ENCODE measurements around the gene BLVRA. TPM values are rescaled to one million over a fixed set of nuclear protein-coding genes. Genes with fewer than 3 reads are reported as not detected.

Gene BLVRA
- polyA plus RNA-seq, 2 of the 4 experiments (the other 2 are of a cell fraction): 68.5 to 85.4 TPM

DNA sequence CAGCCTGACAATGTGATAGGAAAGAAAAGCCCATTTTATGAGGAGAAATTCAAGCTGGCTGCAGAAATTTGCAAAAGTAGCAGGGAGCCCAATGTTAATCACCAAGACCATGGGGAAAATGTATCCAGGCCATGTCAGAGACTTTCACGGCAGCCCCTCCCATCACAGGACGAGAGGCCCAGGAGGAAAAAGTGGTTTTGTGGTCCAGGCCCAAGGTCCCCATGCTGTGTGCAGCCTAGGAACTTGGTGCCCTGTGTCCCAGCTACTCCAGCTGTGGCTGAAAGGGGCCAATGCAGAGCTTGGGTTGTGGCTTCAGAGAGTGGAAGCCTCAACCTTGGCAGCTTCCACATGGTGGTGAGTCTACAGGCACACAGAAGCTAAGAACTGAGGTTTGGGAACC lies 41.9 kb upstream of the BLVRA start:
- FAIRE-seq: no peak
- Histone ChIP-seq H3K4me1 (peaks cover 8% of the 10 kb centered on the region), H3K4me2 (no peak overlapping the region), H3K27ac (no peak overlapping the region), H3K9me3 (no peaks in the 10 kb centered on the region; the same call in 2 of the 3 replicates), H3K4me3 (no peak overlapping the region)
- ChIA-PET CTCF (interaction anchor here (0.8 to 1.5 kb wide), 3 partner anchors 17 to 135 kb away, joined by 3 to 6 read pairs (median 3); no protein-coding TSS in a partner anchor), POLR2A (no interaction called here)
- DNase-seq (ENCODE audit: low read depth in 1 of 2, low spot score in 1 of 2): no peak
- TF ChIP-seq, protein P1, sequence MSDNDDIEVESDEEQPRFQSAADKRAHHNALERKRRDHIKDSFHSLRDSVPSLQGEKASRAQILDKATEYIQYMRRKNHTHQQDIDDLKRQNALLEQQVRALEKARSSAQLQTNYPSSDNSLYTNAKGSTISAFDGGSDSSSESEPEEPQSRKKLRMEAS (IDR thresholded peaks at IDR 0.05): no peak
- TF ChIP-seq, protein P2, sequence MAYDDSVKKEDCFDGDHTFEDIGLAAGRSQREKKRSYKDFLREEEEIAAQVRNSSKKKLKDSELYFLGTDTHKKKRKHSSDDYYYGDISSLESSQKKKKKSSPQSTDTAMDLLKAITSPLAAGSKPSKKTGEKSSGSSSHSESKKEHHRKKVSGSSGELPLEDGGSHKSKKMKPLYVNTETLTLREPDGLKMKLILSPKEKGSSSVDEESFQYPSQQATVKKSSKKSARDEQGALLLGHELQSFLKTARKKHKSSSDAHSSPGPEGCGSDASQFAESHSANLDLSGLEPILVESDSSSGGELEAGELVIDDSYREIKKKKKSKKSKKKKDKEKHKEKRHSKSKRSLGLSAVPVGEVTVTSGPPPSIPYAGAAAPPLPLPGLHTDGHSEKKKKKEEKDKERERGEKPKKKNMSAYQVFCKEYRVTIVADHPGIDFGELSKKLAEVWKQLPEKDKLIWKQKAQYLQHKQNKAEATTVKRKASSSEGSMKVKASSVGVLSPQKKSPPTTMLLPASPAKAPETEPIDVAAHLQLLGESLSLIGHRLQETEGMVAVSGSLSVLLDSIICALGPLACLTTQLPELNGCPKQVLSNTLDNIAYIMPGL (CRISPR knock-in tag; IDR thresholded peaks at IDR 0.05; ENCODE audit: borderline replicate concordance): no peak
- no peak for TF ChIP-seq CEBPB (IDR thresholded peaks at IDR 0.05)
- TF ChIP-seq, protein P3, sequence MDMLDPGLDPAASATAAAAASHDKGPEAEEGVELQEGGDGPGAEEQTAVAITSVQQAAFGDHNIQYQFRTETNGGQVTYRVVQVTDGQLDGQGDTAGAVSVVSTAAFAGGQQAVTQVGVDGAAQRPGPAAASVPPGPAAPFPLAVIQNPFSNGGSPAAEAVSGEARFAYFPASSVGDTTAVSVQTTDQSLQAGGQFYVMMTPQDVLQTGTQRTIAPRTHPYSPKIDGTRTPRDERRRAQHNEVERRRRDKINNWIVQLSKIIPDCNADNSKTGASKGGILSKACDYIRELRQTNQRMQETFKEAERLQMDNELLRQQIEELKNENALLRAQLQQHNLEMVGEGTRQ (IDR thresholded peaks at IDR 0.05): no peak
- no peak for TF ChIP-seq RNF2 (IDR thresholded peaks at IDR 0.05; ENCODE audit: borderline replicate concordance, low read depth)
- TF ChIP-seq, protein P4, sequence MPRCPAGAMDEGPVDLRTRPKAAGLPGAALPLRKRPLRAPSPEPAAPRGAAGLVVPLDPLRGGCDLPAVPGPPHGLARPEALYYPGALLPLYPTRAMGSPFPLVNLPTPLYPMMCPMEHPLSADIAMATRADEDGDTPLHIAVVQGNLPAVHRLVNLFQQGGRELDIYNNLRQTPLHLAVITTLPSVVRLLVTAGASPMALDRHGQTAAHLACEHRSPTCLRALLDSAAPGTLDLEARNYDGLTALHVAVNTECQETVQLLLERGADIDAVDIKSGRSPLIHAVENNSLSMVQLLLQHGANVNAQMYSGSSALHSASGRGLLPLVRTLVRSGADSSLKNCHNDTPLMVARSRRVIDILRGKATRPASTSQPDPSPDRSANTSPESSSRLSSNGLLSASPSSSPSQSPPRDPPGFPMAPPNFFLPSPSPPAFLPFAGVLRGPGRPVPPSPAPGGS (IDR thresholded peaks at IDR 0.05): no peak
- no peak for TF ChIP-seq FOSB (CRISPR knock-in tag; IDR thresholded peaks at IDR 0.05)
- TF ChIP-seq PHF8 (IDR thresholded peaks at IDR 0.05; ENCODE audit: borderline replicate concordance, low read depth): no peak
- no peak for TF ChIP-seq ZC3H11A (IDR thresholded peaks at IDR 0.05)
- TF ChIP-seq POLR2A (IDR thresholded peaks at IDR 0.05; ENCODE audit: low read length): no peak
- no peak for TF ChIP-seq NR3C1 (IDR thresholded peaks at IDR 0.05)
- TF ChIP-seq EHMT2 (IDR thresholded peaks at IDR 0.05; ENCODE audit: low read depth): no peak
- 84% methylated on average over 2 of the region's 2 CpGs for WGBS (ENCODE audit: missing lambda C conversion rate)
- no peak for ATAC-seq

DNA sequence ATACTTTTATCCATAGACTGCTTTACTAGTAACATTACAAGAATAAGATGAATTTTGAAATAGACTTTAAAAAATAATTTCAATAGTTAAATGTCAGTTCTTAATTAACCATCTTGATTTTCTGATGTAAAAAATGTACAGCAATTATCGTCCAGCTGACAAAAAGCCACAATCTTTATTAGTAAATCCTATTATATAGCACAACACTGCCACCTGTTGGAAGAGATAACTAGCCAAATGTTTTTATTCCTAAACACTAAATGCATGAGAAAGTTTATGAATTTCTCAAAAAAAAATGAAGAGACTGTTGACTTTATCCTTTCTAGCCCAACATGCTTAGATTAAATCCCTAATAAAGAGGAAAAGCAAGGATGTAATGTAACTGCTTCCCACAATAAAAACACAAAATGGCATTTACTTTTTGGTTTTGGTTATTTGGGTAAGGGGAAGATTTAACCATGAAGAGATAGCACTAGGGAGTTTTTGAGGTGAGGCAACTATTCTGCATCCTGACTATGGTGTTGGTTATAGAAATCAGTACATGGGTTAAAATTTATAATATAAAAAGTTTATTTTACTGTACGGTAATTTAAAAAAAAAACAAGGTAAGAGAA lies 37.2 kb upstream of the BLVRA start:
- Histone ChIP-seq H3K4me1 (peaks cover 8% of the 10 kb centered on the region), H3K9me3 (no peaks in the 10 kb centered on the region), H3K27ac (no peak overlapping the region), H3K4me2 (no peak overlapping the region), H3K4me3 (no peak overlapping the region)
- 47% methylated on average over 2 of the region's 2 CpGs for WGBS (ENCODE audit: missing lambda C conversion rate)
- CTCF ChIA-PET: interaction anchor here (0.6 to 3.7 kb wide), 29 partner anchors 8 to 780 kb away, joined by 3 to 63 read pairs (median 4); partner anchors contain the start of genes COA1 and STK17A
- FAIRE-seq (peak; percentile 36), ATAC-seq (no peak; a peak in 1 of 6 replicates), DNase-seq (ENCODE audit: low read depth in 1 of 2, low spot score in 1 of 2) (peak; percentile 23 to 48)
- TF ChIP-seq, protein P5, sequence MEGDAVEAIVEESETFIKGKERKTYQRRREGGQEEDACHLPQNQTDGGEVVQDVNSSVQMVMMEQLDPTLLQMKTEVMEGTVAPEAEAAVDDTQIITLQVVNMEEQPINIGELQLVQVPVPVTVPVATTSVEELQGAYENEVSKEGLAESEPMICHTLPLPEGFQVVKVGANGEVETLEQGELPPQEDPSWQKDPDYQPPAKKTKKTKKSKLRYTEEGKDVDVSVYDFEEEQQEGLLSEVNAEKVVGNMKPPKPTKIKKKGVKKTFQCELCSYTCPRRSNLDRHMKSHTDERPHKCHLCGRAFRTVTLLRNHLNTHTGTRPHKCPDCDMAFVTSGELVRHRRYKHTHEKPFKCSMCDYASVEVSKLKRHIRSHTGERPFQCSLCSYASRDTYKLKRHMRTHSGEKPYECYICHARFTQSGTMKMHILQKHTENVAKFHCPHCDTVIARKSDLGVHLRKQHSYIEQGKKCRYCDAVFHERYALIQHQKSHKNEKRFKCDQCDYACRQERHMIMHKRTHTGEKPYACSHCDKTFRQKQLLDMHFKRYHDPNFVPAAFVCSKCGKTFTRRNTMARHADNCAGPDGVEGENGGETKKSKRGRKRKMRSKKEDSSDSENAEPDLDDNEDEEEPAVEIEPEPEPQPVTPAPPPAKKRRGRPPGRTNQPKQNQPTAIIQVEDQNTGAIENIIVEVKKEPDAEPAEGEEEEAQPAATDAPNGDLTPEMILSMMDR (IDR thresholded peaks at IDR 0.05): peak; percentile 88
- TF ChIP-seq ZC3H11A (IDR thresholded peaks at IDR 0.05) (no peak), PHF8 (IDR thresholded peaks at IDR 0.05; ENCODE audit: borderline replicate concordance, low read depth) (no peak), ZFP36 (IDR thresholded peaks at IDR 0.05; ENCODE audit: borderline replicate concordance, partially characterized antibody) (no peak), CEBPB (IDR thresholded peaks at IDR 0.05) (no peak), BHLHE40 (IDR thresholded peaks at IDR 0.05; ENCODE audit: low read depth, low read length) (no peak), SMC3 (IDR thresholded peaks at IDR 0.05) (peak; percentile 77), CBX8 (IDR thresholded peaks at IDR 0.05) (no peak), NFE2L2 (conservative IDR thresholded peaks at IDR 0.05; ENCODE audit: low read length) (no peak), ZNF302 (CRISPR knock-in tag; IDR thresholded peaks at IDR 0.05) (no peak), EP300 (IDR thresholded peaks at IDR 0.05) (no peak), POLR2A (IDR thresholded peaks at IDR 0.05; ENCODE audit: low read length) (no peak), TP53 (CRISPR knock-in tag; IDR thresholded peaks at IDR 0.05) (no peak), RAD21 (conservative IDR thresholded peaks at IDR 0.05 in 1 of 2, IDR thresholded peaks at IDR 0.05 in 1 of 2) (peak; percentile 71 to 83), CHD2 (IDR thresholded peaks at IDR 0.05; ENCODE audit: low read length, partially characterized antibody) (no peak), SREBF2 (IDR thresholded peaks at IDR 0.05) (no peak), MAFK (IDR thresholded peaks at IDR 0.05; ENCODE audit: partially characterized antibody) (no peak), JUN (IDR thresholded peaks at IDR 0.05) (no peak), HOXB13 (CRISPR knock-in tag; IDR thresholded peaks at IDR 0.05; ENCODE audit: low read depth) (no peak)
- TF ChIP-seq, protein P6, sequence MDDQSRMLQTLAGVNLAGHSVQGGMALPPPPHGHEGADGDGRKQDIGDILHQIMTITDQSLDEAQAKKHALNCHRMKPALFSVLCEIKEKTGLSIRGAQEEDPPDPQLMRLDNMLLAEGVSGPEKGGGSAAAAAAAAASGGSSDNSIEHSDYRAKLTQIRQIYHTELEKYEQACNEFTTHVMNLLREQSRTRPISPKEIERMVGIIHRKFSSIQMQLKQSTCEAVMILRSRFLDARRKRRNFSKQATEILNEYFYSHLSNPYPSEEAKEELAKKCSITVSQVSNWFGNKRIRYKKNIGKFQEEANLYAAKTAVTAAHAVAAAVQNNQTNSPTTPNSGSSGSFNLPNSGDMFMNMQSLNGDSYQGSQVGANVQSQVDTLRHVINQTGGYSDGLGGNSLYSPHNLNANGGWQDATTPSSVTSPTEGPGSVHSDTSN (IDR thresholded peaks at IDR 0.05): no peak
- POLR2A ChIA-PET: interaction anchor here (3.4 kb wide), 1 partner anchor 139 kb away, joined by 19 read pairs; the partner anchor contains the start of gene STK17A
